Measurements from ENCODE around the gene SPINK8.
"Not testable (repeated sequence)": the region's sequence is repeated elsewhere in the genome, so short reads cannot be mapped to it uniquely, and the experiment has no call there.

The SPINK8 gene

GRCh38 chr3:48333346-48334245 lies at the start of gene SPINK8:
SPINK8 (minus strand) TSS chr3:48333661; CDS start chr3:48328341, 5,320 bp downstream.
- peak; percentile 37 for DNase-seq
- in situ Hi-C loops (cut with MboI; ENCODE audit: low pct_unique_long_range_greater_than_20kb, low sequenced_read_pairs) = not testable (repeated sequence)

GRCh38 chr3:48372862-48373435 lies 39.5 kb upstream of the SPINK8 start:
- in situ Hi-C loops (cut with MboI; ENCODE audit: low pct_unique_long_range_greater_than_20kb, low sequenced_read_pairs) = no loop called here
- DNase-seq = no peak

GRCh38 chr3:48372377-48372770 lies 38.9 kb upstream of the SPINK8 start:
- in situ Hi-C loops (cut with MboI; ENCODE audit: low pct_unique_long_range_greater_than_20kb, low sequenced_read_pairs) = no loop called here
- no peak for DNase-seq

GRCh38 chr3:48371651-48372376 lies 38.4 kb upstream of the SPINK8 start, which contains the start of gene FBXW12:
FBXW12 (plus strand) TSS chr3:48372219; CDS start chr3:48372768, 549 bp downstream.
- in situ Hi-C loops (cut with MboI; ENCODE audit: low pct_unique_long_range_greater_than_20kb, low sequenced_read_pairs) = no loop called here
- no peak for DNase-seq

- in situ Hi-C loops (cut with MboI; ENCODE audit: low pct_unique_long_range_greater_than_20kb, low sequenced_read_pairs) = no loop called here
These were observed 36.9 kb upstream of the SPINK8 start for GRCh38 chr3:48370333-48370713.

GRCh38 chr3:48369693-48370332 lies 36.4 kb upstream of the SPINK8 start:
- in situ Hi-C loops (cut with MboI; ENCODE audit: low pct_unique_long_range_greater_than_20kb, low sequenced_read_pairs) = no loop called here
- no peak for DNase-seq

More at GRCh38 chr3:48370333-48370713, 36.9 kb upstream of the SPINK8 start:
- no peak for DNase-seq

GRCh38 chr3:48367201-48367600 lies 33.7 kb upstream of the SPINK8 start:
- in situ Hi-C loops (cut with MboI; ENCODE audit: low pct_unique_long_range_greater_than_20kb, low sequenced_read_pairs) = no loop called here
- no peak for DNase-seq

- in situ Hi-C loops (cut with MboI; ENCODE audit: low pct_unique_long_range_greater_than_20kb, low sequenced_read_pairs) = no loop called here
- DNase-seq = no peak
These were observed 31.4 kb upstream of the SPINK8 start for GRCh38 chr3:48364840-48365239.

- DNase-seq = no peak
- in situ Hi-C loops (cut with MboI; ENCODE audit: low pct_unique_long_range_greater_than_20kb, low sequenced_read_pairs) = no loop called here
These were observed 28.5 kb upstream of the SPINK8 start for GRCh38 chr3:48361928-48362327.

- in situ Hi-C loops (cut with MboI; ENCODE audit: low pct_unique_long_range_greater_than_20kb, low sequenced_read_pairs) = no loop called here
- no peak for DNase-seq
These were observed 23.0 kb upstream of the SPINK8 start for GRCh38 chr3:48356419-48356818.

- in situ Hi-C loops (cut with MboI; ENCODE audit: low pct_unique_long_range_greater_than_20kb, low sequenced_read_pairs) = no loop called here
- no peak for DNase-seq
These were observed 20.5 kb upstream of the SPINK8 start for GRCh38 chr3:48353987-48354386.

GRCh38 chr3:48352546-48352945 lies 19.1 kb upstream of the SPINK8 start:
- in situ Hi-C loops (cut with MboI; ENCODE audit: low pct_unique_long_range_greater_than_20kb, low sequenced_read_pairs) = no loop called here
- no peak for DNase-seq

GRCh38 chr3:48347500-48347899 lies 14.0 kb upstream of the SPINK8 start:
- no peak for DNase-seq
- in situ Hi-C loops (cut with MboI; ENCODE audit: low pct_unique_long_range_greater_than_20kb, low sequenced_read_pairs) = no loop called here

- no peak for DNase-seq
- in situ Hi-C loops (cut with MboI; ENCODE audit: low pct_unique_long_range_greater_than_20kb, low sequenced_read_pairs) = no loop called here
These were observed 12.6 kb upstream of the SPINK8 start for GRCh38 chr3:48345946-48346572.

- no peak for DNase-seq
- in situ Hi-C loops (cut with MboI; ENCODE audit: low pct_unique_long_range_greater_than_20kb, low sequenced_read_pairs) = no loop called here
These were observed 11.5 kb upstream of the SPINK8 start for GRCh38 chr3:48344867-48345507.

GRCh38 chr3:48343432-48343831 lies 10.0 kb upstream of the SPINK8 start:
- in situ Hi-C loops (cut with MboI; ENCODE audit: low pct_unique_long_range_greater_than_20kb, low sequenced_read_pairs) = no loop called here
- DNase-seq = no peak

- DNase-seq = peak; percentile 34
- in situ Hi-C loops (cut with MboI; ENCODE audit: low pct_unique_long_range_greater_than_20kb, low sequenced_read_pairs) = no loop called here
These were observed 5.2 kb upstream of the SPINK8 start for GRCh38 chr3:48338635-48339034.

- DNase-seq; in situ Hi-C loops (cut with MboI; ENCODE audit: low pct_unique_long_range_greater_than_20kb, low sequenced_read_pairs): not testable (repeated sequence)
These were observed 4.1 kb upstream of the SPINK8 start for GRCh38 chr3:48337536-48337935.

All from KBM-7 (cell line).